ENCODE results near the gene FXYD3.

DNA sequence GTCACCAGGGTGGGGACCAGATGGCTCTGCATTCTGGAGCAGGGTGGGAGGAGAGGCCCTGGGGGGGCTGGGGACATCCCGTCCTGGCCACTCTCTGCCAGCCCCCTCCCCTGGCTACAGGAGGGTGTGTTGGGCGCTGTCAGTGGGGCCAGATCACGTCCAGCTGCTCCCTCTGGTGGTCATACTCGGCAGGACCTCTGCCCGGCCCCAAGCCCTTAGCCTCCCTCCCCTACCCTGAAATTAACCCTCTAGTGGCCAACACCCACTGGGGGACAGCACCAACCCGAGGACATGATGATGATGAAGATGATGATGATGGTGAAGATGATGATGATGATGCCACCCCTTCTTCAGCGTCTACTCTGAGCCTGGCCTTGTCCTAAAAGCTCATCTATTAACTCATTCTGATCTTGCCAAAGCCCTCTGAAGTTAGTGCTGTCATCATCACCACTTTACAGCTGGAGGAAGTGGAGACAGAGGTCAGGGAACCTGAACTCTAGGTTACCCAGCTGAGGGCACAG lies 19.8 kb downstream of the FXYD3 start:
- TF ChIP-seq, protein P1, sequence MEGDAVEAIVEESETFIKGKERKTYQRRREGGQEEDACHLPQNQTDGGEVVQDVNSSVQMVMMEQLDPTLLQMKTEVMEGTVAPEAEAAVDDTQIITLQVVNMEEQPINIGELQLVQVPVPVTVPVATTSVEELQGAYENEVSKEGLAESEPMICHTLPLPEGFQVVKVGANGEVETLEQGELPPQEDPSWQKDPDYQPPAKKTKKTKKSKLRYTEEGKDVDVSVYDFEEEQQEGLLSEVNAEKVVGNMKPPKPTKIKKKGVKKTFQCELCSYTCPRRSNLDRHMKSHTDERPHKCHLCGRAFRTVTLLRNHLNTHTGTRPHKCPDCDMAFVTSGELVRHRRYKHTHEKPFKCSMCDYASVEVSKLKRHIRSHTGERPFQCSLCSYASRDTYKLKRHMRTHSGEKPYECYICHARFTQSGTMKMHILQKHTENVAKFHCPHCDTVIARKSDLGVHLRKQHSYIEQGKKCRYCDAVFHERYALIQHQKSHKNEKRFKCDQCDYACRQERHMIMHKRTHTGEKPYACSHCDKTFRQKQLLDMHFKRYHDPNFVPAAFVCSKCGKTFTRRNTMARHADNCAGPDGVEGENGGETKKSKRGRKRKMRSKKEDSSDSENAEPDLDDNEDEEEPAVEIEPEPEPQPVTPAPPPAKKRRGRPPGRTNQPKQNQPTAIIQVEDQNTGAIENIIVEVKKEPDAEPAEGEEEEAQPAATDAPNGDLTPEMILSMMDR (IDR thresholded peaks at IDR 0.05; ENCODE audit: insufficient read depth, low read depth, low read length), result peak; percentile 48
- TF ChIP-seq EZH2 (IDR thresholded peaks at IDR 0.05; ENCODE audit: insufficient read depth, low read length), result no peak

All from astrocyte (in vitro differentiated cells and primary cell).